SJSA1 (cell line): Measurements from ENCODE around the gene IQCE. TPM values are rescaled to one million over a fixed set of nuclear protein-coding genes. Genes with fewer than 3 reads are reported as not detected.

ENCODE experiments used
- DNase-seq, 2 experiments: peaks; one replicate each; pipeline ENCODE4 v3.0.0-alpha.2; 2015 to 2020; ENCODE audit warnings: low spot score in 2 of 2, low read depth in 1 of 2
- H3K27ac ChIP-seq: fragments of 250-450 bp; sonication (Bioruptor Pico); 2 replicates; pipeline ENCODE4 v1.5.1; 2020; ENCODE audit warnings: mild to moderate bottlenecking, moderate library complexity
- H3K27me3 ChIP-seq: fragments of 250-450 bp; sonication (Bioruptor Pico); replicated peaks from 2 replicates; pipeline ENCODE4 v1.5.1; 2020; ENCODE audit warnings: mild to moderate bottlenecking, moderate library complexity
- H3K36me3 ChIP-seq: fragments of 250-450 bp; sonication (Bioruptor Pico); 2 replicates; pipeline ENCODE4 v1.5.1; 2020; ENCODE audit warnings: mild to moderate bottlenecking
- H3K4me1 ChIP-seq: fragments of 250-450 bp; sonication (Bioruptor Pico); replicated peaks from 2 replicates; pipeline ENCODE4 v1.6.1; 2021; ENCODE audit warnings: mild to moderate bottlenecking
- H3K4me3 ChIP-seq: fragments of 250-450 bp; sonication (Bioruptor Pico); 2 replicates; pipeline ENCODE4 v1.5.1; 2020; ENCODE audit warnings: mild to moderate bottlenecking
- H3K9me3 ChIP-seq: fragments of 250-450 bp; sonication (Bioruptor Pico); replicated peaks from 2 replicates; pipeline ENCODE4 v1.5.1; 2020; ENCODE audit warnings: mild to moderate bottlenecking
- total RNA-seq: library from RNA; depleted of rRNA; stranded (reverse); fragments of >200 nt; shearing (Covaris generic); gene quantifications from 2 replicates; pipeline ENCODE4 v1.2.3, GENCODE V29; 2014

IQCE gene
- total RNA-seq, 1 experiment from 2014 or later = 10.9 TPM

DNA sequence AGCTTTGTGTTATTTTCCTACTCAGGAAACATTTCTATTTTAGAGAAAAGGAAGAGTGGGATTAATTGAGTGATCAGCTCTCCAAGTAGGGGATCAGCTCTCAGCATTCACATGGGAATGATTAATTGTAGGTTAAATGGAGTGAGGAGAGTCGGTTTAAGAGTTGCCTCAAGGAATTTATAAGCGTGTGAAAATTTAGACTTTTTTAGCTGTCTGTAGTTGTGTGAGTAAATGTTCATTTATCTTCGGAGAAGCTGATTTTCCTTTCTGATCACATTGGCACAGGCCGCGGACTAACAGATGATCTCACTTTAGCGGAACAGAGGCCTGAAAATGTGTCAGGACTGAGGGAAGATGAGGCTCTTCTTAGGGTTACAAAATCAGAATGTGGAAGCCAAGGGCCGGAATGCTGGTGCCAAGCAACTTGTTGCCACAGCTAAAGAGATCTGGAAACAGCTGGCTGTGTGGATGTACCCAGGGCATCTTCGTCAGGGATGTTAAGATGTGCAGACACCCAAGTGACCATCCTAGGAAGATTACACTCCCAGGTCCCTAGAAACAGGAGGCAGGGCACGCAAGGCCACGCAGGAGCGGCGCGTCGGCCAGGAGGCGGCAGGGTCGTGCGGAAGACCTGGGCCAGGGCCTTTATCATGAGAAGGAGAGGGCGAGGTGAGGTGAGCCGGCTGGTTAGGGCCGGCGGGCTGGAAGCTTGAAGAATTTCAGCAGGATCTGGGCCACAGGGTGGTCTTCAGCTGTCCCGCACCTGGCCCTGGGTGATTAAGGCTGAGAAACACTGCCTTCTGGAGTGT, 37.9 kb downstream of the IQCE start:
- H3K9me3 ChIP-seq = no peaks in the 10 kb centered on the region
- no peak overlapping the region for H3K27ac ChIP-seq
- H3K4me1 ChIP-seq = no peaks in the 10 kb centered on the region
- H3K36me3 ChIP-seq = peaks cover 4% of the 10 kb centered on the region; the same call in 1 of the 2 replicates
- H3K4me3 ChIP-seq = no peak overlapping the region
- no peak for DNase-seq
- no peaks in the 10 kb centered on the region for H3K27me3 ChIP-seq

DNA sequence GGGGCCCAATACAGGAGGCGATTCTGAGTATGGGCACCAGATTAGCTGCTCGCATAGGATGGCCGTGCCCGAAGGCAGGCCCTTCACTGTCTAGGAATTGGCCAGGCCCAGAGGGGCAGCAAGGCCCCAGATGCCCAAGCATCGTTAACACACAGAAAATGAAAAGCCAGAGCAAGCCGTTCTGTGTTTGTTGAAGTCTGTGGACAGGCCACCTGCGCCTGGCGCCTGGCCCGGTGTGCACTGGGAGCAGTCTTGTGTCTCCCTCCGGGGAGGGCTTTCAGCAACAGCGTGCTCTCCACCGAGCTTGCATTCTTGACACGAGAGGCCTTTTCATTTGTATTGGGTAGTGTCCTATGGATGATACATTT, 38.5 kb downstream of the IQCE start:
- H3K27ac ChIP-seq = no peak overlapping the region
- no peak overlapping the region for H3K4me3 ChIP-seq
- H3K27me3 ChIP-seq = no peaks in the 10 kb centered on the region
- H3K9me3 ChIP-seq = no peaks in the 10 kb centered on the region
- no peak for DNase-seq
- no peaks in the 10 kb centered on the region for H3K4me1 ChIP-seq
- peaks cover 4% of the 10 kb centered on the region; the same call in 1 of the 2 replicates for H3K36me3 ChIP-seq

DNA sequence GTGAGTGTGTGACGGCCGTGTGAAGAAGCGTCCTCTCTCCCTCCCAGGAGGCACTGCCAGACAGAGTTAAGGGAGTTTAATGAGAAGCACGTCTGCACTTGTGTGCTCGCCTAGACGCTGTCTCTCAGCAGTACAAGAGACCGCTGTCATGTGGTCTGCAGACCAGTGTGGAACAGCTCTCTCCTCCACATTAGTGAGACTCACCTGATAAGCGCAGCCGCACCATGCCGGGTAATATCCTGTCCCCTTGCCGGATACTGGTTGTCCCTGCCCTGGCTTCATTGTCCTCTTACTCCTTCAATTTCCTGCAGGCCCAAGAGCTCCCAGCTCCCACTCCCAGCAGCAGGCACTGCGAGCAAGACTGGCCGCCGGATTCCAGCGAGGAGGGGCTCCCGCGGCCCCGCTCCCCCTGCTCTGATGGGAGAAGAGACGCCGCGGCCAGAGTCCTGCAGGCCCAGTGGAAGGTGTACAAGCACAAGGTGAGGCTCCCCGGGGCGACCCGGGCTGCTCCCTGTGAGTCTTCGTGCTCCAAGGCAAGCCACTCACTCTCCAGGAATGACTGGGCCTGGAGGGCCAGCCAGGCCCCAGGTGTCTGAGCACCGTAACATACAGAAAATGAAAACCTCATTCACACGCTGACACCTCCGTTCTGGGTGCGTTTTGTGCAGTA, 39.5 kb downstream of the IQCE start:
- H3K27me3 ChIP-seq = no peaks in the 10 kb centered on the region
- no peaks in the 10 kb centered on the region for H3K9me3 ChIP-seq
- no peak overlapping the region for H3K4me3 ChIP-seq
- 0 out of 2 replicates have a peak, but pooled peaks cover 4% of the 10 kb centered on the region for H3K36me3 ChIP-seq
- DNase-seq = no peak
- no peaks in the 10 kb centered on the region for H3K4me1 ChIP-seq
- no peak overlapping the region for H3K27ac ChIP-seq

DNA sequence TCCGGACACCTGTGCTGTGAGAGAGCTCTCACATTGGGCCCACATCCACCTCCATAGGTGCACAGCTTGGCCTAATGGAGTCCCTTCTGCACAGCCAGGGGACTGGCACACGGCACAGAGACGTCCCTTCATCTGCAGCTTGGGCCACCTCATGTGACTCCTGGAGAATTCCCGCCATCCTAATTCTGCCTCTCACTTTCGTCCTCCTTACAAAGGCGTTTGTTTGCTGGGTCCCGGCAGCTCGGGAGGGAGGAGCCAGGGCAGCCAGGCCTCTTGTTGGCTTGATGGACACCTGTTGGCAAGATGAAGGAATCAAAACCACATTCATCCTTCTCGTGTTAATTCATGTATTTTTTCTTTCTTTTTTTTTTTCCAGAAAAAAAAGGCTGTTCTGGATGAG, 42.3 kb downstream of the IQCE start:
- Histone ChIP-seq H3K9me3 (no peaks in the 10 kb centered on the region), H3K4me1 (no peaks in the 10 kb centered on the region), H3K27ac (no peak overlapping the region), H3K4me3 (no peak overlapping the region), H3K36me3 (0 out of 2 replicates have a peak, but pooled peaks cover 4% of the 10 kb centered on the region), H3K27me3 (no peaks in the 10 kb centered on the region)
- DNase-seq = no peak

DNA sequence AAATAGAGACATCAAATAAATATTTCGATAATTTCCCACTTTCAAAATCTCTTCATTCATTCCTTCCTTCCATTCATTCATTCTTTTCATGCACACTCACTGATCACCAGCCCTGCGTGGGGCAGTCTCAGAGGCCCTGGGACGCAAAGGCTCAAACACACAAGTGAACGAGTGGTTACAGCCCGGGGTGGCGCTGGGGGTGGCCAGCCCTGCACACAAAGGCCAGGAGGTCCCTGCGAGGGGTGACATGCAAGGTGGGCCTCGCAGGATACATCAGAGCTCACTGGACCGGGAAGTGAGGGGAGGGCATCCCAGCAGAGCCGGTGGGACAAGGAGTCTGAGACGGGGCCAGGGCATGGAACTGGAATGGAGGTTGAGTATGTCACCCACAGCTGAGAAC, 43.1 kb downstream of the IQCE start:
- no peaks in the 10 kb centered on the region for H3K27me3 ChIP-seq
- no peaks in the 10 kb centered on the region for H3K4me1 ChIP-seq
- no peak overlapping the region for H3K27ac ChIP-seq
- H3K4me3 ChIP-seq = no peak overlapping the region
- DNase-seq = no peak
- no peaks in the 10 kb centered on the region for H3K9me3 ChIP-seq
- H3K36me3 ChIP-seq = 0 out of 2 replicates have a peak, but pooled peaks cover 4% of the 10 kb centered on the region

DNA sequence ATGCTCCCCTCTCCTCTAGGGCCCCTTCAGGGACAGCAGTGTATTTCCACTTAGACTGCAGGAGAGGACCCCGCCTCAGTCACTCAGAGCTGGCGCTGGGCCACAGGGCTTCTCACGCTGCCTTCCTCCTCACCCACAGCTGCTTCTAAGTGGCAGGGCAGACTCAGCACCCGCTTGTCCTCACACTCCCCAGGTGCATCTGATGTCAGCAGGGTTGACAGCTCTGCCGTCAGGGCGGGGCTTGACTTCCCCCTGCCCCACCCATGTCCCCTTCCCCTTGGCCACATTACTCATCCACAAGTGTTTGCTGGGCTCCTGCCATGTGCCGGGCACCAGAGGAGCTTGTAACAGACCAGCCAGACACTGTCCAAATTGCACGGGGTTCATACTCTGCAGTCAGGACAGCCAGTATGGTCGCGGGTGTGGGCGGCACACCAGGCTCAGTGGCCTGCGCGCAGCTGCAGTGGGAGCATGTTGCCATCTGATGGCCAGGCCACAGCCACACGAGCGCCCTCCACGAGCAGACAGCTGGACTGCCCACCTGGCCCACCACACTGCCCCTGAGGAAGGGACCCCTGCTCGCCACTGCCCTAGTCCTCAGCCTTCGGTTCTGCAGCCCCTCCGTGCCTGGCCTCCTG, 43.7 kb downstream of the IQCE start:
- H3K9me3 ChIP-seq = no peaks in the 10 kb centered on the region
- no peak overlapping the region for H3K4me3 ChIP-seq
- H3K27ac ChIP-seq = no peak overlapping the region
- H3K36me3 ChIP-seq = 0 out of 2 replicates have a peak, but pooled peaks cover 4% of the 10 kb centered on the region
- no peaks in the 10 kb centered on the region for H3K27me3 ChIP-seq
- no peak for DNase-seq
- no peaks in the 10 kb centered on the region for H3K4me1 ChIP-seq

DNA sequence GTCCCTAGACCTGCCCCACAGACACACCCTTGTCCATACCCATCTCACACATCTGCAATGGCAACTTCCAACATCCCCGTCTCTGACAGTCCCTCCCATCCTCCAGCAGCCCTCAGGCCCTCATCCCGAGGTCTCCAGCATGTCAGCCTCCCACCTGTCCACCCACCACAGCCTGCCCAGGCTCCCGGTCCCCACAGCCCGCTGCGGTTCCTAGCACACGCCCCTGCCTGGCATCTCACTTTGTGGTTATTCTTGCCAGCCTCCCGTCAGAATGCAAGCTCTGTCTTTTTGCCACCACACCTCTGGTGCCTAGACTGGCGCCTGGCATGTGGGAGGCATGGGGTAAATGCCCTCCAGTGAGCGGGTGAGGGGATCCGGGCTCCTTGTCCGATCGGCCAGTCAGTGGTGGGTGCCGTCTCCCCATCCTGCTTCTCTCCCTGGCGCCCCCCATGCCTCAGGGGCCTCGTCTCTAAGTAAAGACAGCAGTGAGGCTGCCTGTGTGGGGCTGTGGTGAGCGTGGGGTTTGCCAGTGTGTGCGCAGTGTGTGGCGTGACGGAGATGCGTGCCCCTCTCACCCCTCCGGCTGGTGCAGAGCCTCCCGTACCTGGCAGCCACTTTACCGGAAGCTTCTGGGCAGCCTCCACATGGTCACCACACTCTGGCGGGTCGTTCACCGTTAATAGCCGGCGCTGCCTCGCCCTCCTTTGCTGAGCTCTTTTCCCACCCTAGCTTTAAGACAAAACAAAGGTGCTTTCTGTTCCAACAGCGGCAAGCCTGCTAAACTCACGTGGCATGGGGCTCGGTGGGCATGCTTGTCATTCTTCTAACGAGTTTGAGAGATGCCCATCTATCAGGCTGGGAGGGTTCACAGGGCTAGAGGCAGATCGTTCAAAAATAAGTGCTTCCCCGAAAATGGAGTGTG, 44.5 kb downstream of the IQCE start:
- no peaks in the 10 kb centered on the region for H3K9me3 ChIP-seq
- no peak for DNase-seq
- no peaks in the 10 kb centered on the region for H3K27me3 ChIP-seq
- no peak overlapping the region for H3K4me3 ChIP-seq
- H3K36me3 ChIP-seq = 0 out of 2 replicates have a peak, but pooled peaks cover 4% of the 10 kb centered on the region
- no peak overlapping the region for H3K27ac ChIP-seq
- H3K4me1 ChIP-seq = no peaks in the 10 kb centered on the region

DNA sequence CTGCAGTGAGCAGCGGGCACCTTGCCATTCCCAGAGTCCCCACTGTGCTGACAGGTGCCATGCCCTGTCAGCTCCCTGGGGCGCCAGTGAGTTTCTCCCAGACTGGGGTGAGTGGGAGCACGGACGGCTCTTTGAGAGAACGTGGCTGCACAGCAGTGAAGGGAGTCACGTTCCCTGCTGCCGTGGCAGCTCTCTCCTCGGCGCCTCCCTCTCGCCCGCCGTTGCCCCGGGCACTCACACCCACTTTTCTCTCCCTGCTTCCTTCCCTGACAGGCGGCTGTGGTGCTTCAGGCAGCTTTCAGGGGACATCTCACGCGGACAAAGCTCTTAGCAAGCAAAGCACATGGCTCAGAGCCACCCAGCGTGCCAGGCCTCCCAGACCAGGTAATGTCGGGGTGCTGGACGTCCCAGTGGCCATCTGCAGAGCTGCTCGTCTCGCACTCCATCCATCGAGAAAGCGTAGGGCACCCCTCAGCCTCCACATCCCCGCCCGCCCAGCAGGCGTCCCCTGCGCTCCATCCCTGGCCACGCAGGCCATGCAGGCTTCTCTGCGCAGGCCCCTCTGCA, 45.9 kb downstream of the IQCE start:
- Histone ChIP-seq H3K4me1 (no peaks in the 10 kb centered on the region), H3K27me3 (no peaks in the 10 kb centered on the region), H3K4me3 (no peak overlapping the region), H3K9me3 (no peaks in the 10 kb centered on the region), H3K36me3 (no peaks in the 10 kb centered on the region), H3K27ac (no peak overlapping the region)
- no peak for DNase-seq

DNA sequence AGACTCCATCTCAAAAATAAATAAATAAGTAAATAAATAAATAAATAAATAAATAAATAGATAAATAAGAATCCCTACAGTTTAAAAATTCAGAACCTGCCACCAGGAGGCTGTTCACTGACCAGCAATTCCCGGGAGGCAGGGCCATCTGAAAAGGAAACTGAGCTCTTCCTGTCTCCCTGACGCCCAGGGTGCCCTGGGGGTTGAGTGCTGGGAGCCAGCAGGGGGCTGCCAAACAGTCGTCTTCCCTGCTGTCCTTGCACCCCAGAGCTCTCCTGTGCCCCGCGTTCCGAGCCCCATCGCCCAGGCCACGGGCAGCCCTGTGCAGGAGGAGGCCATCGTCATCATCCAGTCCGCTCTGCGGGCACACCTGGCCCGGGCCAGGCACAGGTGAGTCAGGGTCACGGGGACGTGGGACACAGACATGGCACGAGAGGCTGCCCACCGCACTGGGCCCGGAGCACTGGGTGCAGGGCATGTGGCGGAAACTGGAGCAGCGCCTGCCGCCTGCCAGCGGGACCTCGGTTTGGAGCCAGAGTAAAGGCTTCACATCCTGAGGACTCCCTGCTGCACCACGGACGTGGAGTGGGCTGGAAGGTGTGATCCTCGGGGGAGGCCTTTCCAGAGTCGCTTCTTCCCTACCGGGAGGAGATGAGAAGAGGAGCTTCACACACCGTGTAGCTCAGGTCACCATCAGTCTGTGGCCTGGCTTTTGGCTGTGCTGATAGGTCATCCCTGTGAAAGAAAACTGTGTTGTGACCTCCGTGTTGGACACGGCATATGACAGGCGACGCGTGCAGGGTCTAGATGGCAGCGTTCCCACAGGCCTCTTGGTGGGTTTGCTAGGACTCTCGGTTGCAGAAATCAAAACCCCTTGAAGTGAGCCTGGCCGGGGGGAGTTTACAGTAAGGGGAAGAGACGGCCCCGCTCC, 47.1 kb downstream of the IQCE start:
- no peaks in the 10 kb centered on the region for H3K4me1 ChIP-seq
- no peaks in the 10 kb centered on the region for H3K36me3 ChIP-seq
- no peak for DNase-seq
- H3K27me3 ChIP-seq = no peaks in the 10 kb centered on the region
- H3K9me3 ChIP-seq = no peaks in the 10 kb centered on the region
- no peak overlapping the region for H3K27ac ChIP-seq
- H3K4me3 ChIP-seq = no peak overlapping the region

DNA sequence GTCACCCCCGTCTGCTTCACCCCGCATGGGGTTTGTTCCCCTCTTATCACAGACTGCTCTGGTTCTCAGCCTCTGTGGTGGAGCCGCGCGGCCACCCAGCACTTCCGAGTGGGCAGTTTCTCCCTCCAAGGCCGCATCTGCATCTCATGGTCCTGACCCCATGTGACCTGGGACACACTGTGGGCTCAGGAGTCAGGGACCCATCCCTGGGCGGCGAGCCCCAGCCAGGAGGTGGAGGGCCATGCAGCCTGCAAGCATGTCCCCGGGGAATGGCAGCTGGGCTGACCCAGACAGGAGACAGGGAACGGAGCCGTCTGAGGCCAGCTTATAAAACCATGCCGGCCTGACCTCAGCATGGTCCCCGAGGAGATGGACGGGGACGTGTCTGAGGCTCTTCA, 47.8 kb downstream of the IQCE start:
- Histone ChIP-seq H3K27ac (no peak overlapping the region), H3K36me3 (no peaks in the 10 kb centered on the region), H3K4me1 (no peaks in the 10 kb centered on the region), H3K4me3 (no peak overlapping the region), H3K27me3 (no peaks in the 10 kb centered on the region), H3K9me3 (no peaks in the 10 kb centered on the region)
- DNase-seq = no peak

DNA sequence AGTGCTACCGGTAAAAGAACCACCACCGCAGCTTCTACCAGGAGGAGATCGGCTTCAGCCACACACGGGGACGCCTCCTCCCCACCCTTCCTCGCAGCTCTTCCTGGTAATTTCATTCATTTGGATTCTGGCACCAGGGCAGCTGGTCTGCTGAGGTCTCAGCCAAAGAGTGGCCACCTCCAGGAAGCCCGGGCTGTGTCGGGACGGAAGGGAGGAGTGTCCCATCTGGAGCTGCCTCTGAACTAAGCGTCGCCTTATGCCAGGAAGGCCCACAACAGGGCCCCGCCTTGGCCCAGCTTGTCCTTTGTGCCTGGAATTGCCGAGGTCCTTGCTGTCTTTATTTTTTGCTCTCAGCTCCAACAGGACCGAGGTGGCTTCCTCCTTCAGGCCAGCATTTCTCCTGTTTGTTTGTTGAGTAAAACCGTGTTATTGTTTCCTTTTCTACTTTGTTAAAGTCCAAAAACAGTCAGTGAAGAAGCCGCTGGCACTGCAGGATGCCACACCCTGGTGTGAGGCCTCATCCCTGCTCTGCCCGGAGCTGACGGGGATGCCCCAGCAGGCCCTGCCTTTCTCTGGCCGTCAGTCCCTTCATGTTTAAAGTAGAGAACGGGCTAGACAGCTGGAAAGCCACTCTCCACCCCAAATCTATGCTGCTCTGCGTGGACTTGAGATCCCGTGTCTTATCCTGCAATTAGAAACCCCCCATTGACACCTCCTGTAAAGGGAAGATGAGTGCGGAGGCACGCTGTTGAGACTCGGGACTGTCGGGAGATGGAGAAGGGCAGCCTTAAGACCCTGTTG, 48.5 kb downstream of the IQCE start:
- Histone ChIP-seq H3K27ac (no peak overlapping the region), H3K27me3 (no peaks in the 10 kb centered on the region), H3K36me3 (no peaks in the 10 kb centered on the region), H3K9me3 (no peaks in the 10 kb centered on the region), H3K4me1 (no peaks in the 10 kb centered on the region), H3K4me3 (no peak overlapping the region)
- DNase-seq = no peak
